Measurements from ENCODE around the gene LIM2. TPM values are rescaled to one million over a fixed set of nuclear protein-coding genes. Genes with fewer than 3 reads are reported as not detected.

Gene LIM2
- total RNA-seq, 1 donor from 2014 or later = not detected

DNA sequence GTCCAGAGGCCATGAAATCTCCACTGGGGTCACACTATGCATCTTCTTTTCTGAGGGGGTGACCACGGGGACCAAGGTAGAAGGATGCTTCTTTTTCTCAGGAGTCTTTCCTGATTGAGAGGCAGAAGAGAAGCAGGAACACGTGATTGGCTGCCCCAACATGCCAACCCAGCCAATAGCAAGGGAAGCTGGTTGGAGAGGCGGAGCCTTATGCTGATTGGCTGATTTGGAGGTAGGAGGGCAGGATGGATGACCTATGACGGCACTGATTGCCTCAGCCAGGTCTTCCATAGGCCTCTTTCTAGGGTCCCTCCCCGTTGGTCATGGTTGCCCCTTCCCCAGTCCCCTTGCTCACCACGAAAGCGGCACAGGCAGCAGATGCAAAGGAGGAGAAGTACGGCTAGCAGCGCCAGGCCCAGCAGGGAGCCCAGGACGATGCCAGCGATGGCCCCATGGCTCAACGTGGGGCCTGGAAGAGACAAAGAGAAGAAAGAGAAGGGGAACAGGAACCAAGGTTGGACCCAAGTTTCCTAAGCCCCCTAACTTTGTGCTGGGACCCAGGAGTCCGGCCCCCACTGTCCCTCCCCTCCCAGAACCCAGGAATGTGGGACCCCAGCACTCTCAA lies 53.8 kb downstream of the LIM2 start:
- CTCF ChIA-PET = no interaction called here
- Mint-ChIP-seq H3K27ac (no peak overlapping the region), H3K27me3 (peaks cover 10% of the 10 kb centered on the region), H3K4me3 (no peak overlapping the region), H3K9me3 (no peaks in the 10 kb centered on the region), H3K36me3 (ENCODE audit: low read depth) (peaks cover 9% of the 10 kb centered on the region), H3K4me1 (peaks cover 5% of the 10 kb centered on the region)
- DNase-seq (no peak), ATAC-seq (ENCODE audit: low read depth) (no peak)
- intact Hi-C loops (cut with micrococcal nuclease) = no loop called here
- POLR2A ChIA-PET = no interaction called here
- TF ChIP-seq, protein P1, sequence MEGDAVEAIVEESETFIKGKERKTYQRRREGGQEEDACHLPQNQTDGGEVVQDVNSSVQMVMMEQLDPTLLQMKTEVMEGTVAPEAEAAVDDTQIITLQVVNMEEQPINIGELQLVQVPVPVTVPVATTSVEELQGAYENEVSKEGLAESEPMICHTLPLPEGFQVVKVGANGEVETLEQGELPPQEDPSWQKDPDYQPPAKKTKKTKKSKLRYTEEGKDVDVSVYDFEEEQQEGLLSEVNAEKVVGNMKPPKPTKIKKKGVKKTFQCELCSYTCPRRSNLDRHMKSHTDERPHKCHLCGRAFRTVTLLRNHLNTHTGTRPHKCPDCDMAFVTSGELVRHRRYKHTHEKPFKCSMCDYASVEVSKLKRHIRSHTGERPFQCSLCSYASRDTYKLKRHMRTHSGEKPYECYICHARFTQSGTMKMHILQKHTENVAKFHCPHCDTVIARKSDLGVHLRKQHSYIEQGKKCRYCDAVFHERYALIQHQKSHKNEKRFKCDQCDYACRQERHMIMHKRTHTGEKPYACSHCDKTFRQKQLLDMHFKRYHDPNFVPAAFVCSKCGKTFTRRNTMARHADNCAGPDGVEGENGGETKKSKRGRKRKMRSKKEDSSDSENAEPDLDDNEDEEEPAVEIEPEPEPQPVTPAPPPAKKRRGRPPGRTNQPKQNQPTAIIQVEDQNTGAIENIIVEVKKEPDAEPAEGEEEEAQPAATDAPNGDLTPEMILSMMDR (IDR thresholded peaks at IDR 0.05) = no peak

DNA sequence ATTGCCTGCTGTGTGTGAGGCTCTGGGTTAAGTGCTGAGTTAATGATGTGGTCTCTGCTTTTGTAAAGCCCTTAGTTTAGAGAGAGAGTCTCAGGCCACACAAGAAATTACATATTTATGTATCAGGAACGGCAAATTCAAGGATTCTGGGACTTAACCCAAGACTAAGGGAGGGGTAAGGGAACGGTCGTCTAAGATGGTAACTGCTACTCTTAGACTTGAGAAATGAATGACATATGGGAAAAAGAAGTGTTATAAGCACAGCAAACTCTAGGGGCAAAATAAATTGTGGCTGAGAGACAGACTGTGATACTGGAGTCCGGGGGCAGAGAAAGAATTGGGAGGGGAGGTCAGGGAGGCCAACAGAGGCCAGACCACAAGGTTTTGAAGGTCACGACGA lies 56.1 kb downstream of the LIM2 start:
- H3K27ac Mint-ChIP-seq = no peak overlapping the region
- no peaks in the 10 kb centered on the region for H3K9me3 Mint-ChIP-seq
- peaks cover 22% of the 10 kb centered on the region for H3K27me3 Mint-ChIP-seq
- ATAC-seq (ENCODE audit: low read depth) (no peak), DNase-seq (no peak)
- TF ChIP-seq, protein P1 (IDR thresholded peaks at IDR 0.05) = no peak
- intact Hi-C loops (cut with micrococcal nuclease) = no loop called here
- peaks cover 9% of the 10 kb centered on the region for H3K36me3 Mint-ChIP-seq (ENCODE audit: low read depth)
- ChIA-PET POLR2A (no interaction called here), CTCF (no interaction called here)
- no peak overlapping the region for H3K4me3 Mint-ChIP-seq
- peaks cover 6% of the 10 kb centered on the region for H3K4me1 Mint-ChIP-seq

DNA sequence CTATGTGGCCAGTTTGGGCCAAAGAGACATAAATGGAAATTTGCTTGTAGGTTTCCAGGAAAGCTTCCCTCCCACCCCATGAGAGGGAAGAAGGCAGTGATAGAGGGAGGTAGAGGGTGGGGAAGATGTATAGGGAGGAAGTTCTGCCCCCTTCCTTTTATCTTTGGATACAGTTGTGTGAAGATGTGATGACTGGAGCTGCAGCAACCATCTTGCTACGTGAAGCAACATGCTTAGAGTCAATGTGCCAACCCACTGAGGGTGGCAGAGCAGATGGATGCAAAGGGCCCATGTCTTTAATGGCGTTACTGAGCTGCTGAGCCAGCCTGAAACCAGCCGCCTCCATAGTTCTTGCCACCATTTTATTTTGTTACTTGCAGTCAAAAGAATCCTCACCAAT lies 56.6 kb downstream of the LIM2 start:
- Mint-ChIP-seq H3K36me3 (ENCODE audit: low read depth) (peaks cover 9% of the 10 kb centered on the region), H3K4me1 (peaks cover 10% of the 10 kb centered on the region), H3K27ac (no peak overlapping the region), H3K4me3 (no peak overlapping the region), H3K9me3 (no peaks in the 10 kb centered on the region), H3K27me3 (peaks cover 27% of the 10 kb centered on the region)
- ATAC-seq (ENCODE audit: low read depth) = no peak
- TF ChIP-seq, protein P1 (IDR thresholded peaks at IDR 0.05) = no peak
- ChIA-PET POLR2A (no interaction called here), CTCF (no interaction called here)
- intact Hi-C loops (cut with micrococcal nuclease) = no loop called here
- no peak for DNase-seq

DNA sequence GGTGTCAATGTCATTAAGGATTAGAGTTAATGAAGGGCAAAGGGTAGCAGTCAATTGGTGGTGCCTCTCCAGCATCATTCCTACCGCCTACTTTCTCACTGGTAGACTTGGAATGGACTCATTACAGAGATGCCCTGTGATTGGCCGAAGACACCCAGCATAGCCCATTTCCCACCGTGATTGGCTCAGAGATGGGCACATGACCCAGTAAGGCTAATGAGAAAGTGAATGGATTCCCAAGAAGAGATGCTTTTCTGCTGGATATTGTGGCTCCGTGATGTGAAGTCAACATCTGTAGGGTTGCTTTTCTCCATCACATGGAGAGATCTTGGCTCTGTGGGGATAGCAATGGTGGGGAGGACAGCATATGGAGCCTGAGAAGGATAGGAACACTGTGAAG lies 57.4 kb downstream of the LIM2 start:
- Mint-ChIP-seq H3K27ac (no peak overlapping the region), H3K4me1 (peaks cover 10% of the 10 kb centered on the region), H3K27me3 (peaks cover 35% of the 10 kb centered on the region), H3K4me3 (no peak overlapping the region), H3K9me3 (no peaks in the 10 kb centered on the region), H3K36me3 (ENCODE audit: low read depth) (peaks cover 9% of the 10 kb centered on the region)
- ChIA-PET CTCF (no interaction called here), POLR2A (no interaction called here)
- ATAC-seq (ENCODE audit: low read depth) (no peak), DNase-seq (no peak)
- intact Hi-C loops (cut with micrococcal nuclease) = no loop called here
- TF ChIP-seq, protein P1 (IDR thresholded peaks at IDR 0.05) = no peak

Other genes with a start within 250 kb of the LIM2 start
- gene SIGLEC7, start 245.7 kb downstream of the LIM2 start, total RNA-seq = not detected in 2 replicates
- gene CD33, start 162.9 kb downstream of the LIM2 start, total RNA-seq = not detected in 2 replicates
- not detected in 2 replicates for gene SIGLECL1, start 136.9 kb downstream of the LIM2 start, total RNA-seq
- not detected in 2 replicates for gene IGLON5, start 76.3 kb downstream of the LIM2 start, total RNA-seq
- 0.95 and 0.98 TPM in 2 replicates for gene VSIG10L, start 45.8 kb downstream of the LIM2 start, total RNA-seq
- 43.8 and 49.0 TPM in 2 replicates for gene ETFB, start 21.6 kb downstream of the LIM2 start, total RNA-seq
- 2.2 TPM in 1 of 2 replicates, not detected in the other for gene CLDND2, start 19.0 kb downstream of the LIM2 start, total RNA-seq
- gene NKG7, start 15.3 kb downstream of the LIM2 start, total RNA-seq = 1.6 and 2.1 TPM in 2 replicates
- gene C19orf84, start 2.6 kb upstream of the LIM2 start, total RNA-seq = 0.17 TPM in 1 of 2 replicates, not detected in the other
- 50.3 and 52.2 TPM in 2 replicates for gene SIGLEC10, start 29.7 kb upstream of the LIM2 start, total RNA-seq
- not detected in 2 replicates for gene SIGLEC8, start 70.5 kb upstream of the LIM2 start, total RNA-seq
- gene CEACAM18, start 90.6 kb upstream of the LIM2 start, total RNA-seq = not detected in 2 replicates
- gene SIGLEC12, start 113.8 kb upstream of the LIM2 start, total RNA-seq = not detected in 2 replicates
- gene SIGLEC6, start 143.7 kb upstream of the LIM2 start, total RNA-seq = 16.4 and 28.7 TPM in 2 replicates
- 20.6 and 23.6 TPM in 2 replicates for gene ZNF175, start 183.3 kb upstream of the LIM2 start, total RNA-seq
- 0.22 TPM in 1 of 2 replicates, not detected in the other for gene SIGLEC5, start 242.4 kb upstream of the LIM2 start, total RNA-seq

All from activated B cell treated with CpG ODN at 0.5 μM for 24 hours (primary cell).